ENCODE results near the gene C22orf39. TPM values are rescaled to one million over a fixed set of nuclear protein-coding genes. Genes with fewer than 3 reads are reported as not detected.

Gene C22orf39
- total RNA-seq, 1 experiment from 2014 or later: 19.3 TPM

DNA sequence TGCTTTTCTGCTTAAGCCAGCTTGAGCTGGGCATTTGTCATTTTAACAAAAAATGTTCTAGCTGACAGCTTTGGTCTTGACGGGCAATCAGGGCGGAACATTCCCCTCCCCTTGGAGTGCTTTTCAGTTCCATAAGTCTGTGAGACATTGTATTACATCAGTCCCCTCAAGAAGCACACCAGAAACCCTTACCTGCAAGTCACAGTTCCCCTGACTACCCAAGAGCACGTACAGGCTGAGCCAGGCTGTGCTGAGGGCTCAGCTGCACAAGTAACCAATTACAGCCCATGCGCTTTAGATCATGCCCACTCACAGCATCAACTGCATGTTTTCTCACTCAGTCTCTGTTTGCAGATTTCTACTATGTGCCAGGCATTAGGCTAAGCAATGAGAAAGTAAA, 35.0 kb downstream of the C22orf39 start:
- peak overlapping the region; percentile 31 to 86 (median 45); a peak in 4 of 7 replicates for H3K27ac Mint-ChIP-seq
- H3K36me3 Mint-ChIP-seq (ENCODE audit: insufficient read depth in 1 of 3, low read depth in 3 of 3): peaks cover 17 to 33% (median 21%) of the 10 kb centered on the region in 3 experiments; a peak in 6 of 7 replicates
- no peak overlapping the region for H2BK5ac ChIP-seq (ENCODE audit: insufficient read length, low read length)

More for the DNA sequence above, 35.0 kb downstream of the C22orf39 start:
- no peak overlapping the region for H3T11ph ChIP-seq (ENCODE audit: low read length)
- no peak overlapping the region for H3K56ac ChIP-seq (ENCODE audit: insufficient read length, low read depth, low read length)
- H2BK20ac ChIP-seq (ENCODE audit: low read depth, low read length, poor library complexity, severe bottlenecking): no peak overlapping the region
- H3K14ac ChIP-seq (ENCODE audit: insufficient read depth, low read length): no peak overlapping the region
- Mint-ChIP-seq H3K4me1 (peaks cover 4 to 12% of the 10 kb centered on the region in 2 experiments), H3K4me3 (no peak overlapping the region), H3K9me3 (peaks cover 0 to 3% of the 10 kb centered on the region in 2 experiments; a peak in 2 of 5 replicates), H3K27me3 (ENCODE audit: low read depth) (no peaks in the 10 kb centered on the region)
- H3K23me2 ChIP-seq (ENCODE audit: insufficient read length, low read depth, low read length, poor library complexity, severe bottlenecking): no peaks in the 10 kb centered on the region
- no peak overlapping the region for H4K8ac ChIP-seq (replicated peaks; ENCODE audit: insufficient read length, low read depth, low read length)
- H3K4me2 ChIP-seq (ENCODE audit: insufficient read depth, insufficient read length, low read length): no peak overlapping the region
- no peak overlapping the region for H2AK5ac ChIP-seq (ENCODE audit: insufficient read length, low read length)
- no peak overlapping the region for H3K18ac ChIP-seq (ENCODE audit: insufficient read length, low read depth, low read length)
- no peak overlapping the region for H3K23ac ChIP-seq (ENCODE audit: insufficient read length, low read depth, low read length)
- no peaks in the 10 kb centered on the region for H3K4me1 ChIP-seq (ENCODE audit: insufficient read depth, low read length)
- no peak overlapping the region for H2AFZ ChIP-seq (ENCODE audit: low read length)
- H3K9me3 ChIP-seq (ENCODE audit: control insufficient read depth, low read depth, low read length): no peaks in the 10 kb centered on the region
- no peak for DNase-seq
- no peak overlapping the region for H4K91ac ChIP-seq (ENCODE audit: insufficient read length, low read depth, low read length)
- no peaks in the 10 kb centered on the region for H3K27me3 ChIP-seq (ENCODE audit: insufficient read depth, low read length)
- H4K5ac ChIP-seq (ENCODE audit: insufficient read length, low read depth, low read length): no peak overlapping the region
- no peak overlapping the region for H2BK15ac ChIP-seq (ENCODE audit: low read depth, low read length)
- H3K27ac ChIP-seq (ENCODE audit: insufficient read length, low read depth, low read length): no peak overlapping the region
- H3K79me1 ChIP-seq (ENCODE audit: insufficient read depth, low read depth, low read length, poor library complexity, severe bottlenecking): peaks cover 2% of the 10 kb centered on the region
- no peak overlapping the region for H2BK120ac ChIP-seq (ENCODE audit: low read depth, low read length, poor library complexity, severe bottlenecking)
- no CpG with 5 or more reads among the region's 4 CpGs for WGBS (ENCODE audit: extremely low coverage, insufficient read length, low lambda C conversion rate)
- no peak overlapping the region for H3K4ac ChIP-seq (ENCODE audit: low read depth, low read length)
- TF ChIP-seq, protein P1, sequence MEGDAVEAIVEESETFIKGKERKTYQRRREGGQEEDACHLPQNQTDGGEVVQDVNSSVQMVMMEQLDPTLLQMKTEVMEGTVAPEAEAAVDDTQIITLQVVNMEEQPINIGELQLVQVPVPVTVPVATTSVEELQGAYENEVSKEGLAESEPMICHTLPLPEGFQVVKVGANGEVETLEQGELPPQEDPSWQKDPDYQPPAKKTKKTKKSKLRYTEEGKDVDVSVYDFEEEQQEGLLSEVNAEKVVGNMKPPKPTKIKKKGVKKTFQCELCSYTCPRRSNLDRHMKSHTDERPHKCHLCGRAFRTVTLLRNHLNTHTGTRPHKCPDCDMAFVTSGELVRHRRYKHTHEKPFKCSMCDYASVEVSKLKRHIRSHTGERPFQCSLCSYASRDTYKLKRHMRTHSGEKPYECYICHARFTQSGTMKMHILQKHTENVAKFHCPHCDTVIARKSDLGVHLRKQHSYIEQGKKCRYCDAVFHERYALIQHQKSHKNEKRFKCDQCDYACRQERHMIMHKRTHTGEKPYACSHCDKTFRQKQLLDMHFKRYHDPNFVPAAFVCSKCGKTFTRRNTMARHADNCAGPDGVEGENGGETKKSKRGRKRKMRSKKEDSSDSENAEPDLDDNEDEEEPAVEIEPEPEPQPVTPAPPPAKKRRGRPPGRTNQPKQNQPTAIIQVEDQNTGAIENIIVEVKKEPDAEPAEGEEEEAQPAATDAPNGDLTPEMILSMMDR (conservative IDR thresholded peaks at IDR 0.05): no peak
- H2BK12ac ChIP-seq (ENCODE audit: insufficient read length, low read depth, low read length): no peak overlapping the region
- no peaks in the 10 kb centered on the region for H4K20me1 ChIP-seq (ENCODE audit: control insufficient read depth, insufficient read depth, insufficient read length)
- no peak overlapping the region for H3K9ac ChIP-seq (ENCODE audit: extremely low read depth, insufficient read length, low read length)
- H3K79me2 ChIP-seq (ENCODE audit: insufficient read depth, low read length): peaks cover 13% of the 10 kb centered on the region; the same call in 1 of the 2 replicates

All from H9 (cell line).